ENCODE measurements around the gene ANKRD17. TPM values are rescaled to one million over a fixed set of nuclear protein-coding genes. Genes with fewer than 3 reads are reported as not detected.

Gene ANKRD17
- total and polyA plus RNA-seq, 9 of the 15 experiments (the other 6 are each of a cell fraction or from before 2014, with no cell fraction given), result 25.5 to 86.9 (median 52.2) TPM

- TF ChIP-seq, protein P1, sequence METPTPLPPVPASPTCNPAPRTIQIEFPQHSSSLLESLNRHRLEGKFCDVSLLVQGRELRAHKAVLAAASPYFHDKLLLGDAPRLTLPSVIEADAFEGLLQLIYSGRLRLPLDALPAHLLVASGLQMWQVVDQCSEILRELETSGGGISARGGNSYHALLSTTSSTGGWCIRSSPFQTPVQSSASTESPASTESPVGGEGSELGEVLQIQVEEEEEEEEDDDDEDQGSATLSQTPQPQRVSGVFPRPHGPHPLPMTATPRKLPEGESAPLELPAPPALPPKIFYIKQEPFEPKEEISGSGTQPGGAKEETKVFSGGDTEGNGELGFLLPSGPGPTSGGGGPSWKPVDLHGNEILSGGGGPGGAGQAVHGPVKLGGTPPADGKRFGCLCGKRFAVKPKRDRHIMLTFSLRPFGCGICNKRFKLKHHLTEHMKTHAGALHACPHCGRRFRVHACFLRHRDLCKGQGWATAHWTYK (CRISPR knock-in tag; IDR thresholded peaks at IDR 0.05), result no peak
- Histone ChIP-seq H4K20me1 (replicated peaks; ENCODE audit: control insufficient read depth, insufficient read depth, low read length) (no peaks in the 10 kb centered on the region), H3K79me2 (ENCODE audit: control insufficient read depth, insufficient read depth, low read length) (no peaks in the 10 kb centered on the region), H3K27ac (ENCODE audit: extremely low read depth, low read depth, low read length) (no peak overlapping the region), H3K4me3 (no peak overlapping the region), H3K36me3 (ENCODE audit: control insufficient read depth, insufficient read depth, low read length) (peaks cover 91% of the 10 kb centered on the region), H3K9ac (ENCODE audit: insufficient read depth in 1 of 2, low read depth in 2 of 2, low read length in 2 of 2) (no peak overlapping the region), H3K4me1 (replicated peaks in 1 of 2; ENCODE audit: control insufficient read depth in 2 of 2, insufficient read depth in 2 of 2, low read length in 2 of 2) (no peaks in the 10 kb centered on the region), H3K9me3 (replicated peaks; ENCODE audit: control insufficient read depth, insufficient read depth, low read depth, low read length) (no peaks in the 10 kb centered on the region), H3K27me3 (ENCODE audit: control insufficient read depth in 2 of 2, insufficient read depth in 2 of 2, low read length in 2 of 2) (no peaks in the 10 kb centered on the region), H2AFZ (ENCODE audit: low read depth, low read length) (no peak overlapping the region), H3K4me2 (ENCODE audit: insufficient read depth, low read length) (no peak overlapping the region), H3K9me1 (ENCODE audit: control insufficient read depth, insufficient read depth, low read length) (no peaks in the 10 kb centered on the region)
- intact Hi-C loops (cut with micrococcal nuclease), result no loop called here
- in situ Hi-C loops (cut with MboI), result no loop called here
- FAIRE-seq (no peak), ATAC-seq (no peak), DNase-seq (ENCODE audit: extremely low read depth in 1 of 4, low spot score in 3 of 4) (no peak)
- ChIA-PET CTCF (ENCODE audit: low intra/inter-chr PET ratio) (no interaction called here), POLR2A (no interaction called here)
- no TSS peak for BruUV-seq (replicated peaks)
- WGBS (ENCODE audit: insufficient coverage, low coverage, missing lambda C conversion rate), result 93% methylated on average over 4 of the region's 4 CpGs
Measured at GRCh38 chr4:73098016-73098415, 160.6 kb downstream of the ANKRD17 start.

- ATAC-seq (no peak), FAIRE-seq (no peak), DNase-seq (ENCODE audit: extremely low read depth in 1 of 4, low spot score in 3 of 4) (no peak)
- peaks cover 5% of the 10 kb centered on the region; the same call in 1 of the 2 replicates for H4K20me1 ChIP-seq (replicated peaks; ENCODE audit: control insufficient read depth, insufficient read depth, low read length)
- ChIA-PET POLR2A (interaction anchor here (0.5 kb wide), 1 partner anchor 44 kb away, joined by 3 read pairs; no protein-coding TSS in a partner anchor), CTCF (ENCODE audit: low intra/inter-chr PET ratio) (no interaction called here)
- peaks cover 30% of the 10 kb centered on the region for H3K79me2 ChIP-seq (ENCODE audit: control insufficient read depth, insufficient read depth, low read length)
- H3K4me3 ChIP-seq, result no peak overlapping the region
- 100% methylated on average over 1 of the region's 1 CpG for WGBS (ENCODE audit: insufficient coverage, low coverage, missing lambda C conversion rate)
- in situ Hi-C loops (cut with MboI), result no loop called here
- no peaks in the 10 kb centered on the region for H3K27me3 ChIP-seq (ENCODE audit: control insufficient read depth in 2 of 2, insufficient read depth in 2 of 2, low read length in 2 of 2)
- H3K36me3 ChIP-seq (ENCODE audit: control insufficient read depth, insufficient read depth, low read length), result peaks cover 79% of the 10 kb centered on the region
- no peaks in the 10 kb centered on the region for H3K9me3 ChIP-seq (replicated peaks; ENCODE audit: control insufficient read depth, insufficient read depth, low read depth, low read length)
- H3K4me2 ChIP-seq (ENCODE audit: insufficient read depth, low read length), result no peak overlapping the region
- no peaks in the 10 kb centered on the region for H3K9me1 ChIP-seq (ENCODE audit: control insufficient read depth, insufficient read depth, low read length)
- BruUV-seq (replicated peaks), result no TSS peak
- no peaks in the 10 kb centered on the region for H3K4me1 ChIP-seq (replicated peaks in 1 of 2; ENCODE audit: control insufficient read depth in 2 of 2, insufficient read depth in 2 of 2, low read length in 2 of 2)
- no peak overlapping the region for H3K27ac ChIP-seq (ENCODE audit: extremely low read depth, low read depth, low read length)
- H3K9ac ChIP-seq (ENCODE audit: insufficient read depth in 1 of 2, low read depth in 2 of 2, low read length in 2 of 2), result no peak overlapping the region
- H2AFZ ChIP-seq (ENCODE audit: low read depth, low read length), result no peak overlapping the region
- intact Hi-C loops (cut with micrococcal nuclease), result no loop called here
- TF ChIP-seq SFPQ (IDR thresholded peaks at IDR 0.05; ENCODE audit: low read depth, low read length) (no peak), ELF4 (CRISPR knock-in tag; IDR thresholded peaks at IDR 0.05) (no peak), RBM22 (IDR thresholded peaks at IDR 0.05; ENCODE audit: low read depth, low read length, poor library complexity, severe bottlenecking) (no peak), ZNF124 (CRISPR knock-in tag; IDR thresholded peaks at IDR 0.05) (no peak), U2AF2 (optimal IDR thresholded peaks at IDR 0.05; ENCODE audit: low read depth, low read length) (no peak), HDAC1 (IDR thresholded peaks at IDR 0.05) (no peak), MLX (CRISPR knock-in tag; conservative IDR thresholded peaks at IDR 0.05) (no peak)
Measured at GRCh38 chr4:73092868-73093267, 165.7 kb downstream of the ANKRD17 start.
